ENCODE results near the gene TNIK.
"Not testable (repeated sequence)": the region's sequence is repeated elsewhere in the genome, so short reads cannot be mapped to it uniquely, and the experiment has no call there.

Gene TNIK

DNA sequence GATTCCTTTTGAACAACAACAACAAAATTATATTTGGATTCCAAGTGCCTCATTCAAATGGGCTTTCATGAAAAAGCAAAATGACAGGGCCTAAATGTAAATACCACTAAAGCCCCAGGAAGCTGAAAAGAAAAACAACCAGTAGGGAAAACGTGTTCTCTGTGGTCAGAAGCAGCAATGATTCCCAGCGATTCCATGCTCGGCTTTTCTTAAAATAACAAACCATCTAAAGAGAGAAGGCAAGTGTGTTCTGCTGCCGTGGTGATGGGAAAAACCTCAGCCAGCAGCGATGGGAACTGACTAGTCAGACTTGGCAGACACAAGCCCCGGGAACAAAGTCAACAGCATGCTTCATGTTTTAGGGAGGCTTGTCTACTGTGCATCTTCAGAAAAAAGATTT is 153.6 kb downstream of the TNIK start:
- no peak for DNase-seq

DNA sequence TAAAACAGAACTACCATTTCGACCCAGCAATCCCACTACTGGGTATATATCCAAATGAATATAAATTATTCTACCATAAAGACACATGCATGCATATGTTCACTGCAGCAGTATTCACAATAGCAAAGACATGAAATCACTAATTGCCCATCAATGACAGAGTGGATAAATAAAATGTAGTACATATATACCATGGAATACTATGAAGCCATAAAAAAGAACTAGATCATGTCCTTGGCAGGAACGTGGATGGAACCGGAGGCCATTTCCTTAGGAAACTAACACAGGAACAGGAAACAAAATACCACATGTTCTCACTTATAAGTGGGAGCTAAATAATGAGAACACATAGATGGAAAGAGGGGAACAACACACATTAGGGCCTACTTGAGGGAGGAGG is 154.4 kb downstream of the TNIK start:
- DNase-seq, result not testable (repeated sequence)

DNA sequence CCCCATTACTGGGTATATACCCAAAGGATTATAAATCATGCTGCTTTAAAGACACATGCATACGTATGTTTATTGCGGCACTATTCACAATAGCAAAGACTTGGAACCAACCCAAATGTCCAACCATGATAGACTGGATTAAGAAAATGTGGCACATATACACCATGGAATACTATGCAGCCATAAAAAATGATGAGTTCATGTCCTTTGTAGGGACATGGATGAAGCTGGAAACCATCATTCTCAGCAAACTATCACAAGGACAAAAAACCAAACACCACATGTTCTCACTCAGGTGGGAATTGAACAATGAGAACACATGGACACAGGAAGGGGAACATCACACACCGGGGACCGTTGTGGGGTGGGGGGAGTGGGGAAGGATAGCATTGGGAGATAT is 155.7 kb downstream of the TNIK start:
- not testable (repeated sequence) for DNase-seq

DNA sequence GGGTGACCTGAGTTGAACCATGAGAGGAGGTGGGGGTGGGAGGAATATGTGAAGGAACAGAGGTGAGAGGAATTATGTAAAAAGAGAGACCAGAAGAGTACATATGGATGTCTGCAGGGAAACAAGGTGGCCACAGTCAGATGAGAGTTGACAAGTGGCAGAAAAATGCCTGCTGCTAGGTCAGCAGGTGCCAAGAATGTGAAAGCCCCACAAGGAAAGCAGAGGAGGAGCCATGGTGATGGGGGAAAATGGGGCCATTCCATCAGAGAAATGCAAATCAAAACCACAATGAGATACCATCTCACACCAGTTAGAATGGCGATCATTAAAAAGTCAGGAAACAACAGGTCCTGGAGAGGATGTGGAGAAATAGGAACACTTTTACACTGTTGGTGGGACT is 156.2 kb downstream of the TNIK start:
- DNase-seq, result not testable (repeated sequence)

DNA sequence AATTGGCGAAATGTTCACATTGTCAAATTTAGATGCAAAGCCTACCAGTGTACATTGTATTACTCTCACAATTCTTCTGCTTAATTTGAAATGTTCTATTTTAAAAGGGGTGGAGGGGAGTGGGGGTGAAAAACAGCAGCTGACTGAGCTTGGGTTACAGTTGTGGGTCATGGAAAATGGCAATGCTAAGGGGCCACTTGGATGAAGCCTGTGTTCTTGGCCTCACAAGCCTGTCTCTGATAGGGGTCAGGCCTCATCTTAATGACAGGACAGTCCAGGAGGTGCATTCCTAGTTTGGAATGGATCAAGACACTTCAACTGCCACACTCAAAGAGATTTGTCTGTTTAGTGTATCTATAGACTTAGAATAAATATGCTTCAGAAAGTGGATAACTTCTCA is 158.2 kb downstream of the TNIK start:
- DNase-seq, result no peak

DNA sequence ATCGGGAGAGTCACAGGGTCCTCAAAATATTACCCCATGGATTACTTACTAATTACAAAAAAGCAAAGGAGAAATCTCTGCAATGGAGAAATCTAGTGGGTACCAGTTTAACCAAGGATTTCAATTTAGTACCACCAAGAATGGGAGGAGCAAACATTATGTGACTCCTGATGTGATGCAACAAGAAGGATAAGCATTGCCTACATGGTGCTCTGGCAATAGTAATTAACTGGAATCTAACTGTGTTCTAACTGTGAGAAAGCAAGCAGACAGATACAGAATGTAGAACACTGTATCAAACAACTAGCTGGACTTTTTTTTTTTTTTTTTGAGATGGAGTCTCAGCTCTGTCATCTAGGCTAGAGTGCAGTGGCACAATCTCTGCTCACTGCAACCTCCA is 159.2 kb downstream of the TNIK start:
- no peak for DNase-seq

DNA sequence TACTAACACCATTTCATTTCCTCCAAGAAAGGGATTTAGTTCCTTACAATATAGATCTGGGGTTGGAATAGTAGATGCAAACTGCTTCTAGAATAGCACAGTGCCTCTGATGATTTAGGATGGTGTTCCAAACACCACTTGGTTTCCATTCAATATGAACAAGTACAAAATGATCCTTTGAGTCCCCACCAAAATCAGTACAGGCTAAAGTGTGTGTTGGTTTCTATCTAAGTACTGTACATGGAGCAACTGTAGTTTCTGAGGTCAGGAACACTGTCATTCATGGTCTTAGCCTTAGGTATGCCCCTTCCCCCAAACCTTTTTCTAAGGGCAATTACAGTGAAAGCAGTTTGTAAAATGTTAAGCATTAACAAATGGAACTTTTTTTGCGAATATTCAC is 162.3 kb downstream of the TNIK start:
- no peak for DNase-seq

DNA sequence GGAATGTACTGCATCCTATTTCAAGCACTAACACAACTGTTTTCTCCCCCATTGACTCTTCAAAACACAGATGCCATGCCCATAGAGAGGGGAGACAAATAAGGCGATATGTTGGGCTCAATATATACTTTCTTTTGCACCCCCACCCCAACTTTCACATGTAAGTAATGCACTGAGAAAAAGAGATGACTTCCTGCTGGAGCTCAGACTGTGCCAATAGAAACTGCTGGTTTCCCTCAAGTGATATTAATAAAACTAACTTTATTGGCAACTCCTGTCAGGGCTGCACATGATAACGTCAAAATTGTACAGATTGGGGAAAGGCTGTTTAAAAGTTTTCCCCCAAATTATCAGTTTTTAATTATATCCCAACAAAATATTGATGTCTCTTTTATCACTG is 163.0 kb downstream of the TNIK start:
- no peak for DNase-seq

DNA sequence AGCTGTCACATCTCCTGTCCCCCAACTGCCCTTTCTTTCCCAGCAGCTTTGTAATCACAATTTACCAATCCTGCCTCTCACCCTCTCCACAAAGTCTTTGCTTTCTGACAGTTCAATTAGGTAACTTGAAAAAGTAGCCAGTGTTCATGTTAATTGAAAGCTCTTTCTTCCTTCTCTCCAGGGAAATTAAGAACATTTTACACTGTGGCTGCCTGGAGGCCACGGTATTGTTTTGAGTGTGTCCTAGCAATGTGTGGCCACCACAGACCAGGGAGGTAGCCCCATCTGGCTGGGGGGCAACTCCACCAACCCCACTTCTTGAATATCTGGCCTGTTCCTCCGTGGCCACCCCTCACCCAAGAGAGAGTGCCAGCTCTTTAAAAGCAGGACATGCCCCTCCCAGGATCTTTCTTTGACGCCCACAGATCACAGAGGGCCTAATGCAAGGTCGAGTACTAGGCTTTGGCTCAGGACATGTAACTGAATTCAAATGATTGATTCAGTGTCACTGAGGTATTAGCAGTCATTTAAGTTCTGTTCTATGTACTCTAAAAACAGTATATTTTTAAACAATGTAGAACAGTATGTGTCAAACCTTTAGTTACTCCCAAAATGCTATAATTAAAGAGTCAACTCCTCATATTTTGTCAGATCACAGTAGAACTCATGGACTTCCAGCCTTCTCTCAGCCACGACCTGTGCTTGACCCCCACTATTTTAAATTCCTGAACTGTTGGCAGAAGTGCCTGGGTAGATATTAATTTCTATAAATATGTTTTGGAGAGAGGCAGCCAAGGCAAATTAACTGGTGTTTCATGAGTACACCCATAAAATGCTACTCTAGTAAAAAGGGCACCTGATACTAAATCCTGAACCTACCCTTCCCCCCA is 164.5 kb downstream of the TNIK start:
- DNase-seq, result no peak

DNA sequence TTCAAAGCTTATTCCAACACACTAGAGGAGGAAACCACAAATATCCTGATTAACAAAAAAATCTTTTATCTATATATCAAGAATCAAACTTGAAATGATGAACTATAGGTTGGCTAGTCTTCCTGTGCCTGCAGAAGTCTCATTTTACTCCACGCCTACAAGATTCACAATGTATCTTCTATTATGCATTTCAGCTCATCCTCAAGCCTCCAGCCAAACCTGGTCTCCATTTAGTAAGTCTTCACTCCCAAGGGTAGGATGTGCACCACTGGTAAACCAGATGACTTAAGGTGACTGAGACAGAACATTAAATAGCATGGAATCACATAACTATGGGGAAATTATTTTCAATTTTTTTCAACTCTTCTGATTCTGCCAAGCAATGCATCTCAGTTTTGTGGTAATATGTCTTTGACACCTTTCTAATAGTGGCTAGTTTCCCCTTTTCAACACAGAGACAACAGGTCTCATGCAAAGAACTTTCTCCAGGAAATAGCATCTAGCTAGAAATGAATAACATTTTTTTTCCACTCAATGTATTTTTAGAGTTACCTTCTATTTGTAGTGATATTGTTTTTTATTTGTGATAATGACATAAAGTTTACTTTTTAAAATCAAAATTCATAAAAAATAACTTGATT is 166.9 kb downstream of the TNIK start:
- DNase-seq, result no peak

DNA sequence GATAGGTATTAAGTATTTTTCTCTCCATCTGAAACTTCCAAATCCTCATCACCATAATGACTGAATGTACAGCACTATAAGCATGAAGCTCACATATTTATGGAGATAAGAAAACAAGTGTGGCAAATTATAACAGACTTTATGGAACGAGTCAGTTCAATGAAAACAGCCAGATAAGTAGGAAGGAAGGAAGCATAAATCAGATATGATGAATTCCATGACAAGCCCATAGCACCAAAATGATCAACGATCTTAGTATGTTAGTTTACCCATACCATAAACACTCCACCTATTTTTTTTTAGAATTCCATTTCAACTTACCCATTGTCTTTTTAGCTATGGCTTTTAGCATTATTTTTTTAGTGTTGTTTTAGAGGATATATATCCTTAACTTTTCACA is 169.5 kb downstream of the TNIK start:
- DNase-seq, result no peak

DNA sequence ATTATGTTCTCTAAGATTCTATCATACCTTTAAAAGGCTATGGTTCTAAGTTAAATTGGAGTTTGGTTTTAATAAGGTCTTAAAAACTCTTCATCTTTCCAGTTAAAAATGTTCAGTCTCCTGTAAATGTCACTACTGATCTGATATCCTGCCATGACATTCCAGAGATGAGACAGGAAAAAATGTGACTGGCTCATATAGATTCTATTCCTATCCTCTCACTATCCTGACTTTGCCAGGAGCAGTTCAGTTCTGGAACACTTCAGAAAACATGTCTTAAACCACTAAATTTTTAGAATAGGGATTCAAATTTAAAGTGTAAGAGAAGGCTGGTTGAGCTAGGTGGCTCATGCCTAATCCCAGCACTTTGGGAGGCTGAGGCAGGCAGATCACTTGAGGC is 170.9 kb downstream of the TNIK start:
- no peak for DNase-seq

DNA sequence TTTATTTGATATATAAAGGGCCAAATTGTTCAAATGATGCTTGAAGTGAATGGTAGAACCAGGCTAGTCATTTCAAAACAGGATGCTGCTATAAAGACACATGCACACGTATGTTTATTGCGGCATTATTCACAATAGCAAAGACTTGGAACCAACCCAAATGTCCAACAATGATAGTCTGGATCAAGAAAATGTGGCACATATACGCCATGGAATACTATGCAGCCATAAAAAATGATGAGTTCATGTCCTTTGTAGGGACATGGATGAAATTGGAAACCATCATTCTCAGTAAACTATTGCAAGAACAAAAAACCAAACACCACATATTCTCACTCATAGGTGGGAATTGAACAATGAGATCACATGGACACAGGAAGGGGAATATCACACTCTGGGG is 172.4 kb downstream of the TNIK start:
- DNase-seq, result not testable (repeated sequence)

DNA sequence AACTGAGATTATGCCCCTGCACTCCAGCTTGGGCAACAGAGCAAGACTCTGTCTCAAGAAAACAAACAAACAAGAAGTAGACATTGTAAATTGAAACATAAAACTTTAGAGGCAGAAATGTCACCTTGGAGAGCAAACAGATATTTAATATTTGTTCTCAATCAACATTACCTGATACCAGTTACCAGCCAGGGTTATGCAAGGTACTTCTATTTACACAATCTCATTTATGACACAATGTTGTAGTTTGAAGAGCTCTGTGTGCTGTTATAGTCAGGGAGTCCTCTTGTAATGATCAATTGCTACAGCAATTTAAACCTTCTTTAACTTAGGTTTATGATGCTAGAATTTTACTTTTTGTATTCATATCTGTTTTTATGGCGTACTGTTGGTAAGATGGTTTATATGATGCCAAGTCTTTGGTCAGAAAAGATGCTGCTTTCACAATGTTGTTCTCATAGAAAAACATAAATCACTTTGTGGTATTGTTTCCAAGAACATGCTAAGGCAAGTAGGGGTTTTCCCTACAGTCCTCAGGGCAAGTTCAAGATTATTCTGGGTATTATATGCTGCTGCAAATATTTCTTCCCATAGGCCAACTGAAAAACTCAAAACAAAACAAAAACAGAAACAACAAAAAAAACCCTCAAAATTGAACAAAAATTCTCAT is 173.5 kb downstream of the TNIK start:
- no peak for DNase-seq

DNA sequence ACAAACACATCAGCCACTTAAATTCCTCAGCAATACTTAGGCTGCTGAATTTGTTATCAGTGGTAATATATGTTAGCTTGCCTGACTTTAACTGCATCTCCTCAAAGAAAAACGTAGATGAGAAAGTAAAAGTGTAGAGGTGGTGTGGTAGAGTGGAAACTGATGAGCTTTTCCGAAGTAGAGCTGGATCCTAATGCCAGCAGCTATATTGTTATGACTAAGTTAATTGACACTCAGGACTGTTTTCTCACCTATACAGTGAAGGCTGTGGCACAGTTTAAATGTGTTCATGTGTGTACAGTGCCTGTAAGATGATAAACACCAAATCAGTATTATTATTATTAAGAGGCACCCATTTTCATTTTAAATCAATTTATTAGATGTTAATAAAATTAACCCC is 174.9 kb downstream of the TNIK start:
- no peak for DNase-seq

DNA sequence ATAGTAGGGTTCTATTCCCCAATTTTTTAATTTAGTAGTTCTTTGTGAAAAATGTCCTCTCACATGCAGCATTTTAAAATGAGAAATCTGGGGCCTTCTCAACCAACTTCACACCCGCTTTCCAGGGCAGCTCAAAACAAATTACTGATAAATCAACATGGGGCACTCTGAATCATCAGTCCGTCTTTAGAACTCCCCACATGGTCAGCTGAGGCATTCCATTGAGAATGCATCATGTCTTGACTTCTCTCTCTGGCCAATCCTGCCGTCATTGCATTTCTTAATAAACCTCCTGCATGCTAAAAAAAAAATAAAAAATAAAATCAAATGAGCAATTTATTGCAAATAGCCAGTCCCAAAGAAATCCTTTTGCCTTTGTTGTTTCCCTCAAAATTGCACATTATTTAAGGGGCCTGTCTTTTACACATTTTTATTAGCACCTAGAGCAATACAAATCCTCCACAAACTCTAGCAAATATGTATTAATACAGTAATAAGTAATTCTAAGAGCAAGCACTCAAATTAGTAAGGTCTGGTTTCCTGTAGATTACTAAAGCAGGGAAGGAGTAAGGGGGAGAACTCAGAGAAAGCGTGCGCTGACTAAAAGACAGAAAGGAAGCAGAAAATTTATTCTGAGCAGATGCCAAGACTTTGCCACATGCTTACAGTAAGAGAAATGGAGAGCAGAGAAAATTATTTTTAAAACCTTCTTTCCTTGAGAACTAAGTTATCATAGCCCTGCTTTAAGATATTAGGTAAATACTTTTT is 175.7 kb downstream of the TNIK start:
- DNase-seq, result no peak

DNA sequence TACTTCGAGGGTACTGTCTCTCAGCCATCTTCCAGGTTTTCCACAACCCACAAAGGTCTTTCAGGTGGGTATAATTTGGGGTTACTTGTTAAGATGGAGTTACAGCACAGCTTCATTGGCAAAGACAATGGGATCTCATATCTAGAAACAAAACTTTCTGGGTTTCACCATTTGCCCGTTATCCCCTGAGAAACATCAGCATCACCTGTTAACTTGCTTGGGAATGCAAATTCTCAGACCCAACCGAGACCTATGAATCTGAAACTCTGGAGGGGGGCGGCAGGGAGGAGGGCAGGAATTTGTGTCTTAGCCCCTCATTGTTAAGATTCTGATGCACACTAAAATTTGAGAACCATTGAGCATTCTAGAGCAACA is 176.4 kb downstream of the TNIK start:
- no peak for DNase-seq

DNA sequence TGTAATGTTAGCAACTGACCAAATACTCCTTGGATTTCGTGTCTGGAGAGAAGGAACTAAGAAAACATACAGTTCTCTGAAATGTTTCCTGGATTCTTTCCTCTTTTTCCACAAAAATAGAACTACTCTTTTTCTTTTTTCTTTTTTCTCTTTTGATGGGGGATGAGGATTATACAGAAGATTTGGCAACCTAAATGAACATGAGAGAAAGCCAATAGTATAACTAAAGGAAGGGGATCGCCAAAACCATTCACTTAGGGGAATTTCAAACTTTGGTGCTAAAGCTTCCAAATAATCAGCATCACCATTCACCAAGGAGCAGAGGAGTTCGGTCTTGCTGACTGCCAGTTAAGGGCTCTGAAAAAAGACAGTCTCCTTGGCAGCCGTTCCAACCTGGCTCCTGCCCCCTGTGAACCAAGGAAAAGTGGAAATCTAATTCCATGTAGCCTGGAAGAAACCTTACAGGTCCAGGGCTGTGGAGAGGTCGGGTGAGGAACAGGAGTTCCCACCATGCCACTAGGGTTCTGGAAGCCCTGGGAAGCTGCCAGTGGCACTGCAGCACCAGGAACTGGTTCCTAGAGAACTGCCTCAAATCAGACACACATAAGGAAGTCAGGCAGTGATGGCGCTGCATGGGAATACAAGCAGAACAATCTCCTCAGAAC is 176.9 kb downstream of the TNIK start:
- DNase-seq, result no peak

DNA sequence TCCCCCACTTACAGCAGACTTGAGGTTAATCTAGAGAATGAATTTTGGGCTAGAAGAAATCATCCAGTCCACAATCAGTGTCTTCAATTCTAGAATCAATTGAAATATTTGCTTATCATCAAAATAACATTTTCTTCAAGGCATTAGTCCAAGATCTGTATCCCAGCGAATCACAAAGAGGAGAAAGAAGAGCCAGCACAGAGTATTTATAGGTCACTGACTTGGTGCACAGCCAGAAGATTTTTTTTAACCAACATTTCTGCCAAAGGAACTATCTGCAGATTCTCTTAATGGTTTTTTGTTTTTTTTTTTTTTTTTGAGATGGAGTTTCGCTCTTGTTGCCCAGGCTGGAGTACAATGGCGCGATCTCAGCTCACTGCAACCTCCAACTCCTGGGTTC is 178.2 kb downstream of the TNIK start:
- DNase-seq, result no peak

DNA sequence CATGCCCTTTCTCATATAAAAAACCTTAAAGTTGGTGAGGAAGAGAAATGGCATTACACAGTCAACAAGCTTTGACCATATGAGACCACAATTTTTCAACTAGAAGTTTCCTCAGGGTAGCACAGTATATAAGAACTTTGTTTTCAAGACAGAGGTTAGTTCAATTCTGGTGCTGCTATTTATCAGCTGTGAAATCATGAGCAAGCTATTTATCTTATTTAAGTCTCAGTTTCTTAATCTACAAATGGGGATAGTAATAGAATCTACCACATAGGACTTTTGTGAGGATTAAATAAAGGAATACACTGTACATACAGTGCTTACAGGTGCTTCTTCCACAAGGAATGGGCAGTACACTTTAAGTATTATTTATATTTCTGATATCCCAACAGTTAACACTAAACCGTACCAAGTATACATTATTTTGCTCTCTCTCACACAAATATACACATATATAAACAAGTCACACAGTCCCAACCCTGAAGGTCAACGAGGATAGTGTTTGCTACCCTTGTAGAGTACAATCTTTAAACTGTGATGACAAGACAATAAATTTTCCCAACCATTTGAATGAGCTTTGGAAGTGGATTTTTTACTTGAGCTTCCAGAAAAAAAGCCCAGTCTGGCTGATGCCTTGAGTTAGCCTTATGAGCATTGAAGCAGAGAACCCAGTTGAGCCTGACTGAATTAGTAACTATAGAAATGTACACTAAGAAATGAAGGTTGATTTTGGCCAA is 178.8 kb downstream of the TNIK start:
- DNase-seq, result no peak

DNA sequence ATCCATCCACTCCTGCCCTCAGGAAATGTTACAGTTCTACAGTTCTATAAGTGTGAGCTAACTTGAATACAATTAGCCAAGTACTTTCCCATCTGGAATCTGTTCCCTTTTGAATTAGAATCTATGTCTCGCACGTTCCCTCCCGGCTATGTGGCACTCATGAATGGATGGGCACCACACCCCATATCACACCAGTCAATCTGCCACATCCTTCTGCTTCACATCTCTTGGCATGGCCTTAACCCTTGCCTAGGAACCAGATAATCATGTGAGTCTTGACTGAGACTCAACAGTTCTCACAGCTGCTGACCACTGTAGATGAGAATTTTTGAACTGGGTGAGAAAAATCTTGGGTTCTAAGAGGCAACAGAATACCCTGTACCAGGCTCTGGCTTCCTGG is 180.2 kb downstream of the TNIK start:
- DNase-seq, result no peak

DNA sequence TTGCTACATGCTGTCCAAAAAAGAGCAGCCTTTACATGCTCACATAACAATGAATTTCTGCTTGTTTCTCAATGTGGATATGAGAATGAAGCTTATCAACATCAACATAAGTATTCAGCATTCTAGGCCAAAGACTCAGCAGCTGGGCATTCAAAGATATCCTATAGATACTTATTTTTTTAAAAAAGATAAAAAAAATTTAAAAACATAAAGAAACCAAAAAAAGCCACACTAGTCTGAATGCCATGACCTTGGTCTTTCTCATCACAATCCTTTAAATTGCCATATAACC is 182.0 kb downstream of the TNIK start:
- DNase-seq, result no peak

All from effector CD8-positive, alpha-beta T cell (primary cell).